A549 (cell line): Measurements from ENCODE around the gene ARRDC4.

ENCODE experiments used
- CHD2 ChIP-seq: fragments of 150-350 bp; IDR thresholded peaks from 2 replicates; pipeline ENCODE4 v1.6.1; 2014; ENCODE audit warnings: low read length; ENCODE audit not compliant: partially characterized antibody
- CHD4 ChIP-seq: fragments of 200-600 bp; sonication (generic); IDR thresholded peaks from 2 replicates; pipeline ENCODE4 v1.6.1; 2016; ENCODE audit warnings: antibody characterized with exemption, mild to moderate bottlenecking, borderline replicate concordance
- CTCF ChIP-seq: fragments of >200 bp; sonication (Bioruptor Twin); formaldehyde crosslinking; IDR thresholded peaks from 3 replicates; pipeline ENCODE4 v1.5.1; 2016
- EHF ChIP-seq: fragments of 250-450 bp; sonication (Bioruptor Pico); IDR thresholded peaks from 2 replicates; pipeline ENCODE4 v1.5.0; 2020; ENCODE audit warnings: mild to moderate bottlenecking
- EHMT2 ChIP-seq: fragments of 200-600 bp; sonication (generic); IDR thresholded peaks from 2 replicates; pipeline ENCODE4 v1.6.1; 2016; ENCODE audit warnings: antibody characterized with exemption, low read depth, mild to moderate bottlenecking, moderate library complexity
- HDAC2 ChIP-seq: fragments of 200-600 bp; sonication (generic); IDR thresholded peaks from 2 replicates; pipeline ENCODE4 v1.6.1; 2016
- POLR2A ChIP-seq: IDR thresholded peaks from 2 replicates; pipeline ENCODE4 v1.6.1; 2012; ENCODE audit warnings: mild to moderate bottlenecking, low read length
- REST ChIP-seq: fragments of 200-600 bp; sonication (generic); IDR thresholded peaks from 2 replicates; pipeline ENCODE4 v1.6.1; 2016; ENCODE audit warnings: antibody characterized with exemption, mild to moderate bottlenecking, moderate library complexity
- TF ChIP-seq, protein P1 (sequence below): fragments of 150-350 bp; IDR thresholded peaks from 2 replicates; pipeline ENCODE4 v1.6.1; 2014; ENCODE audit warnings: low read depth, mild to moderate bottlenecking, low read length
- TF ChIP-seq, protein P2 (sequence below): fragments of 250-450 bp; sonication (Bioruptor Pico); IDR thresholded peaks from 2 replicates; pipeline ENCODE4 v1.5.0; 2020; ENCODE audit warnings: low read depth, mild to moderate bottlenecking, moderate library complexity

- TF ChIP-seq, protein P1, sequence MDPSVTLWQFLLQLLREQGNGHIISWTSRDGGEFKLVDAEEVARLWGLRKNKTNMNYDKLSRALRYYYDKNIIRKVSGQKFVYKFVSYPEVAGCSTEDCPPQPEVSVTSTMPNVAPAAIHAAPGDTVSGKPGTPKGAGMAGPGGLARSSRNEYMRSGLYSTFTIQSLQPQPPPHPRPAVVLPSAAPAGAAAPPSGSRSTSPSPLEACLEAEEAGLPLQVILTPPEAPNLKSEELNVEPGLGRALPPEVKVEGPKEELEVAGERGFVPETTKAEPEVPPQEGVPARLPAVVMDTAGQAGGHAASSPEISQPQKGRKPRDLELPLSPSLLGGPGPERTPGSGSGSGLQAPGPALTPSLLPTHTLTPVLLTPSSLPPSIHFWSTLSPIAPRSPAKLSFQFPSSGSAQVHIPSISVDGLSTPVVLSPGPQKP: no peak
- no peak for TF ChIP-seq CHD4
- TF ChIP-seq, protein P2, sequence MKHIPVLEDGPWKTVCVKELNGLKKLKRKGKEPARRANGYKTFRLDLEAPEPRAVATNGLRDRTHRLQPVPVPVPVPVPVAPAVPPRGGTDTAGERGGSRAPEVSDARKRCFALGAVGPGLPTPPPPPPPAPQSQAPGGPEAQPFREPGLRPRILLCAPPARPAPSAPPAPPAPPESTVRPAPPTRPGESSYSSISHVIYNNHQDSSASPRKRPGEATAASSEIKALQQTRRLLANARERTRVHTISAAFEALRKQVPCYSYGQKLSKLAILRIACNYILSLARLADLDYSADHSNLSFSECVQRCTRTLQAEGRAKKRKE (CRISPR knock-in tag): no peak
- TF ChIP-seq REST: no peak
- no peak for TF ChIP-seq HDAC2
- TF ChIP-seq EHMT2: no peak
- TF ChIP-seq CHD2: no peak
- TF ChIP-seq POLR2A: no peak
- no peak for TF ChIP-seq CTCF
- TF ChIP-seq EHF (CRISPR knock-in tag): no peak
Measured at GRCh38 chr15:97992823-97993222, 32.3 kb downstream of the ARRDC4 start.
